Tibial nerve (tissue), 4 donors: ENCODE measurements around the gene ADH4. TPM values are rescaled to one million over a fixed set of nuclear protein-coding genes. Genes with fewer than 3 reads are reported as not detected.
"Not testable (repeated sequence)": the region's sequence is repeated elsewhere in the genome, so short reads cannot be mapped to it uniquely, and the experiment has no call there.

Source experiments
- DNase-seq, 2 donors: peaks; one replicate each; pipeline ENCODE4 v3.0.0-alpha.2; 2019; ENCODE audit warnings: low spot score in 2 of 2
- H3K27ac ChIP-seq, 4 donors: fragments of 200-600 bp; sonication (generic) in 3 of 4; one replicate each; pipeline ENCODE4 v1.5.1; 2017 to 2019; ENCODE audit warnings: mild to moderate bottlenecking in 1 of 4
- H3K27me3 ChIP-seq, 2 donors: fragments of 200-600 bp; sonication (generic) in 1 of 2; one replicate each; pipeline versions ENCODE4 v1.5.1 to v1.6.0; 2017 to 2019
- H3K36me3 ChIP-seq, 3 donors: fragments of 200-600 bp; sonication (generic); one replicate each; pipeline ENCODE4 v1.5.1; 2018 to 2019
- H3K4me1 ChIP-seq, 4 donors: fragments of 200-600 bp; sonication (generic) in 3 of 4; one replicate each; pipeline ENCODE4 v1.5.1; 2017 to 2019
- H3K4me3 ChIP-seq, 4 donors: fragments of 200-600 bp; sonication (generic) in 3 of 4; one replicate each; pipeline ENCODE4 v1.5.1; 2017 to 2019; ENCODE audit warnings: mild to moderate bottlenecking in 1 of 4, moderate library complexity in 1 of 4
- H3K9me3 ChIP-seq, 4 donors: fragments of 200-600 bp; sonication (generic) in 3 of 4; one replicate each; pipeline ENCODE4 v1.5.1; 2017 to 2019
- CTCF ChIP-seq, 5 experiments: fragments of 200-600 bp in 3 of 5; fragments of 450-650 bp in 2 of 5; sonication (generic) in 3 of 5; IDR thresholded peaks; one replicate each; pipeline ENCODE4 v1.5.1; 2016 to 2019; ENCODE audit warnings: antibody characterized with exemption in 5 of 5, mild to moderate bottlenecking in 3 of 5, moderate library complexity in 2 of 5
- EP300 ChIP-seq, 2 donors: sonication (generic); formaldehyde crosslinking; IDR thresholded peaks; one replicate each; pipeline ENCODE4 v1.6.1; 2017; ENCODE audit warnings: antibody characterized with exemption in 2 of 2, mild to moderate bottlenecking in 1 of 2
- POLR2A ChIP-seq, 2 donors: fragments of 450-650 bp; IDR thresholded peaks; one replicate each; pipeline ENCODE4 v1.6.1; 2017; ENCODE audit warnings: antibody characterized with exemption in 2 of 2, mild to moderate bottlenecking in 2 of 2, moderate library complexity in 2 of 2
- WGBS, 2 donors: methylation state at CpG; one replicate each; pipeline ENCODE4 v1.1.5; 2018; 5-methylcytosine and 5-hydroxymethylcytosine counted together
- total RNA-seq, 4 donors: library from RNA; depleted of rRNA; stranded (reverse); fragments of >200 nt; gene quantifications; one replicate each; pipeline ENCODE4 v1.1.0, GENCODE V29; 2016

Gene ADH4
- total RNA-seq, 4 donors from 2014 or later, result 0.42 to 5.1 (median 0.62) TPM

DNA sequence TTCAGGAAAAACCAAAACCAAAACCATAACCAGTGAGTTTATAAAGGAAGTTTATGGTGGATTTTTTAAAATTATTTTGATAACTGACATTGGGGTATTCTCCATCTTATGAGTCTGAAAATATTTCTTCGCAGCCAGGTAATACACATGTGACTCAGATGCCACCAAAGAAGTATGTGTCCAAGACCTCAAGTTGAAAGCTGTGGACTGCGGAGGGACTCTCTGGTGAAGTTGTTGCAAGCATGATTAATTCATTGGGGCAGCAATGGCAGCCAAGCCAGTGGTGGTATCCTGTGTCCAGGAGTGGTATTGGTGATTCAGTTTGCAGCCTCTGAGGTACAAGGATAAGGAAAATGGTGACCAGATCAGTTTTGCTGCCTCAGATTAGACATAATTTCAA, 41.5 kb downstream of the ADH4 start:
- Histone ChIP-seq H3K36me3 (no peaks in the 10 kb centered on the region), H3K27ac (no peak overlapping the region), H3K4me1 (no peaks in the 10 kb centered on the region), H3K4me3 (no peak overlapping the region), H3K27me3 (no peaks in the 10 kb centered on the region), H3K9me3 (no peaks in the 10 kb centered on the region)
- DNase-seq, result no peak
- 92 to 96% methylated on average over 2 of the region's 2 CpGs for WGBS, 2 donors
- TF ChIP-seq CTCF (IDR thresholded peaks at IDR 0.05), result no peak
- TF ChIP-seq POLR2A (IDR thresholded peaks at IDR 0.05), result no peak
- no peak for TF ChIP-seq EP300 (IDR thresholded peaks at IDR 0.05)

- no peak for DNase-seq
- Histone ChIP-seq H3K36me3 (no peaks in the 10 kb centered on the region), H3K9me3 (no peaks in the 10 kb centered on the region), H3K4me3 (no peak overlapping the region), H3K27ac (no peak overlapping the region), H3K4me1 (no peaks in the 10 kb centered on the region), H3K27me3 (no peaks in the 10 kb centered on the region)
- 96 to 98% methylated on average over 1 of the region's 1 CpG for WGBS, 2 donors
- TF ChIP-seq POLR2A (IDR thresholded peaks at IDR 0.05) (no peak), EP300 (IDR thresholded peaks at IDR 0.05) (no peak), CTCF (IDR thresholded peaks at IDR 0.05) (no peak)
Observed at GRCh38 chr4:99100876-99101275, 43.2 kb downstream of the ADH4 start.

DNA sequence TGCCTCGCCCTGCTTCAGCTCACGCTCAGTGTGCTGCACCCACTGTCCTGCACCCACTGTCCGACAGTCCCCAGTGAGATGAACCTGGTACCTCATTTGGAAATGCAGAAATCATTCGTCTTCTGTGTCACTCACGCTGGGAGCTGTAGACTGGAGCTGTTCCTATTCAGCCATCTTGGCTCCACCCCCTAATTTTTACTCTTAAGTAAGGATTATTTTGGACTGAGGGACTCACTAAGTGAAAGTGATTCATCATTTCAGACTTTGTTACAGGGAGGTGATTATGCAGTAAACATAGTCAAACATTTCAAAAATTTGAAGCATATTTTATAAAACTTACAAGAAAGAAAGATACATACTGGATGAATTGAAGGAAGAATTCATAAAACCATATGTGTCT, 44.3 kb downstream of the ADH4 start:
- not testable (repeated sequence) for H3K27ac ChIP-seq

GRCh38 chr4:99099311-99099710, 44.8 kb downstream of the ADH4 start:
- H3K27me3 ChIP-seq, result no peaks in the 10 kb centered on the region
- H3K27ac ChIP-seq, result no peak overlapping the region
- no peaks in the 10 kb centered on the region for H3K9me3 ChIP-seq
- no peaks in the 10 kb centered on the region for H3K4me1 ChIP-seq
- no peak overlapping the region for H3K4me3 ChIP-seq
- TF ChIP-seq POLR2A (IDR thresholded peaks at IDR 0.05) (no peak), EP300 (IDR thresholded peaks at IDR 0.05) (no peak), CTCF (IDR thresholded peaks at IDR 0.05) (no peak)
- H3K36me3 ChIP-seq, result no peaks in the 10 kb centered on the region
- 85 to 97% methylated on average over 9 to 11 of the region's 12 CpGs for WGBS, 2 donors
- DNase-seq, result no peak

More for the DNA sequence above, 44.3 kb downstream of the ADH4 start:
- not testable (repeated sequence) for DNase-seq, H3K4me3 ChIP-seq, H3K4me1 ChIP-seq, H3K27me3 ChIP-seq, H3K9me3 ChIP-seq, H3K36me3 ChIP-seq
- WGBS, 2 donors, result 80 to 89% methylated on average over 5 of the region's 5 CpGs

DNA sequence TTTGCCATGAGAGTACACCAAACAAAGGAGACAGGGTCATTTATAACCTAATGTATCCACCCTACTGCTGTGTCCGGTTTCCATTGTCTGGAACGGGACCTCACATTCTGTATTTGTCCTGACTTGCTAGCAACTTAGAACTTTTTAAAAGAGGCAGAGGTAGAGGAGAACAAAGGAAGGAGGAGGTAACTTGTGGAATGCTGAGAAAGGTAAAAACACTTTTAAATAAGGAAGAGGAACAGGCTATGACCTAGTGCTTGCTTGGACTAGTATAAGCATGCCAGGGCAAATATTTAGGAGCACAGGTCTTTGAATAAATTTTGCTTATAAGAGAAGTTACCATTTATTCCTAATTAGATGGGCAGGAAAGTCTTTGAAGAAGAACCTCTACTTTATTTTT, 52.3 kb downstream of the ADH4 start:
- peaks cover 0 to 38% (median 3%) of the 10 kb centered on the region in 4 donors for H3K4me1 ChIP-seq
- H3K36me3 ChIP-seq, H3K4me3 ChIP-seq, H3K9me3 ChIP-seq, H3K27ac ChIP-seq, H3K27me3 ChIP-seq, DNase-seq: not testable (repeated sequence)
- WGBS, 2 donors, result 60 to 66% methylated on average over 2 of the region's 2 CpGs

DNA sequence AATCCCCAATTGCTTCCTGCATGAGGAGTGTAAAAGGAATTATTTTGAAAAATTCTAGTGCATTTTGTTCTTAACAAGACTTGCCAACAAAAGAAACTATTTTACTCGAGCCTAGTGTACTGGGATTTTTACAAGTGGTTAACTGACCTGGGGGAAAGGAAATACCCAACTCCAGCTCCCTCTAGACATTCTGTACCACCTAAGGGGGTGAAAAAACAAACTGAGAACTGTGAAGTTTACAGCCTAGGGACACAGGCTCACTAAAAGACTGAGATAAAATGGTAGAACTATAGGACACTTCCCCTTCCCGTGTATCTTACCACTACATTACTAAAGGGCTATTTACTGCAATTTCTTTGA, 52.9 kb downstream of the ADH4 start:
- Histone ChIP-seq H3K4me3 (no peak overlapping the region), H3K4me1 (peaks cover 0 to 44% (median 3%) of the 10 kb centered on the region in 4 donors), H3K9me3 (no peaks in the 10 kb centered on the region), H3K27ac (peak overlapping the region in 2 of 4 donors; percentile 94 to 97), H3K36me3 (no peaks in the 10 kb centered on the region), H3K27me3 (no peaks in the 10 kb centered on the region)
- DNase-seq, result no peak
- TF ChIP-seq POLR2A (IDR thresholded peaks at IDR 0.05) (no peak), EP300 (IDR thresholded peaks at IDR 0.05) (no peak), CTCF (IDR thresholded peaks at IDR 0.05) (no peak)
- 16 to 23% methylated on average over 2 of the region's 2 CpGs for WGBS, 2 donors
